HG02642 (cell line): ENCODE data around the gene BMP3.
A peak's percentile ranks its signal among the peaks of the same experiment; 100 is the strongest.
"Not testable (repeated sequence)": the region's sequence is repeated elsewhere in the genome, so short reads cannot be mapped to it uniquely, and the experiment has no call there.

Source experiments
- ATAC-seq: cut with Tn5 transposase; IDR thresholded peaks from one replicate; pipeline ENCODE4 v1.9.1; 2021; ENCODE audit warnings: mild to moderate bottlenecking; ENCODE audit not compliant: unreplicated experiment, poor library complexity

BMP3 gene, protein sequence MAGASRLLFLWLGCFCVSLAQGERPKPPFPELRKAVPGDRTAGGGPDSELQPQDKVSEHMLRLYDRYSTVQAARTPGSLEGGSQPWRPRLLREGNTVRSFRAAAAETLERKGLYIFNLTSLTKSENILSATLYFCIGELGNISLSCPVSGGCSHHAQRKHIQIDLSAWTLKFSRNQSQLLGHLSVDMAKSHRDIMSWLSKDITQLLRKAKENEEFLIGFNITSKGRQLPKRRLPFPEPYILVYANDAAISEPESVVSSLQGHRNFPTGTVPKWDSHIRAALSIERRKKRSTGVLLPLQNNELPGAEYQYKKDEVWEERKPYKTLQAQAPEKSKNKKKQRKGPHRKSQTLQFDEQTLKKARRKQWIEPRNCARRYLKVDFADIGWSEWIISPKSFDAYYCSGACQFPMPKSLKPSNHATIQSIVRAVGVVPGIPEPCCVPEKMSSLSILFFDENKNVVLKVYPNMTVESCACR

DNA sequence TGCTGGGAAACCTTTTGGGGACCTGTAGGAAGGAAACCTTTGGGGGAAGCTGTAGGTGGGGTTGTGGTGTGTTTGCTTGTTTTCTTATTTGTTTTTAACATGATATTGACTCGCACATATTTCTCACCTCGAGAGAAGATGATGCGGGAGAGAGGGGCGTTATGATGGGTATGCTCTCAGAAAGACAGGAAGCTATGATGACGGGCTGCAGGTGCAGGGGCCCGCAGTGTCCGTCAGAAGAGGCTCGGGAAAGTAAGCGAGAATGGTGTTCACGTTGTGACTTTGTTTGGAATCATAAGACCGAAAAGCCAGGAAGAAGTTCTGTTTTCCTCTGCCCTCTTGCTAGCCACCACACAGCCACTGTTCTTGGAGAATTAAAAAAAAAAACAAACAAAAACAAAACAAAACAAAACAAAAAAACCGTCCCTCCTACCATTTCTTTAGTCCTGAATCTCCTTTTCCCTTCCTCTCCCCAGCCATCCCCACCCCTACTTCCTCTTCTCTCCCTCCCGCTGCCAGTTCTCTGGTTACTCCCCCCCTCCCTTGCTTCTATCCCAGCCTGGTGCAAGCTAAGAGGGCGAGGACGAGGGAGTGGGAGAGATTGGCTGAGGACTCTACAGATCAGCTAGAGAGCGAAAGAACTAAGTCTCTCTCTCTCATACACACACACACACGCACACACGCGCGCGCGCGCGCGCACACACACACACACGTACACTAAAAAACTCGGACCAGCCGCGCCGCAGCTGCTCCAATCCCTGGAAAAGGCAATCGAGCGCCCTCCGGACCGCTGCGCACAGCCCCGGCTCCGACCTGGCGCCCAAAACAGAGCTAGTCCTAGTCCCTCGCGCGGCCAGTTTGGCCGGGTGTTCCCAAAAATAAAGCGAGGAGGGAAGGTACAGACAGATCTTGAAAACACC is at the start of gene BMP3:
Gene BMP3, plus strand, starts transcription at position 648 of the 920 bp plus-strand sequence. CDS start 577 bp downstream, outside the sequence.
- ATAC-seq = peak; percentile 31

DNA sequence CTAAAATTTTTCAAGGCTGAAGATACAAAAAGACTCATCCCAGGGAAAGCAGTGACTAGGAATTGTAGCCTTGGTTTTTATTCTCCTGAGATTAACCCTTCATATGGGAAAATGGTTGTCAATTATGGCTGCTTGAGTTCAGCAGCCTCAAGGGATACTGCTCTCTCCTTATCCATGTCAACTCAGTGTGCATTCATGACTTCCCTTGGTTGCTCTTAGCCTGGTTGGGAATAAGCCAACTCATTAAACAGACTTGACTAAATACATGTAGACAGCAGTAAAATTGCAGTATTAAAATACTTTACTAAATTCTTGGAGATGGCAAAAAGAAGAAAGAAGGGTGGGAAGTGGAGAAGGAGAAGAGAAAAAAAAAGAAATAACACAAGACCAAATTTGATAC is 44.5 kb upstream of the BMP3 start:
- ATAC-seq = no peak

DNA sequence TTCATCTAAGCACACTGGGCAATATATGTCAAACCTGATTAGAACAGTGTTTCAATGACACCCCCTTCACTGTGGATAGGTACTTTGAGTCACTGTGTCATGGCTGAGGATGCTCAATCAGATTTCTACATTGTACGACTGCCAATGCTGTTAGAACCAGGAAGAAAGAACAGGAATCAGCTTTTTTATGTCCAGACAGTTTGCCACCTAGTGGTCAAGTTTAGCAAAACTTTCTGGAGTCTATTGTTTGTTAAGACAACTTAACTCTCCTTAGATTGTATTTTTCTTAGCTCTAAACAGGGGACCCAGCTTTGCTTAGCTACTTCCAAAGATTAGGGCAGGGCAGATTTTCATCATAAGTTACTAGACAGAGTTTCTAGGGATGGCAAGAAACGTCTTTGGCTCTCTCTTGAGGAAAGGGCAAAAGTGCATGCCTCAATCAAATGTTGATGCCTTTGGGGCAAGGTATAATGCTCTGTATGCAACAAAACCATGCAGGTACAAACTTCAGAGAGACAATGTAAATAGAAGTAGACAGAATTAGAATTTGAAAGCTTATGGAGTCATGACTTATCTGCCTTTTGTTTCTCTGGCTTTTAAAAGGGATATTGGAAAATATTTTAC is 40.5 kb upstream of the BMP3 start:
- peak; percentile 69 for ATAC-seq

DNA sequence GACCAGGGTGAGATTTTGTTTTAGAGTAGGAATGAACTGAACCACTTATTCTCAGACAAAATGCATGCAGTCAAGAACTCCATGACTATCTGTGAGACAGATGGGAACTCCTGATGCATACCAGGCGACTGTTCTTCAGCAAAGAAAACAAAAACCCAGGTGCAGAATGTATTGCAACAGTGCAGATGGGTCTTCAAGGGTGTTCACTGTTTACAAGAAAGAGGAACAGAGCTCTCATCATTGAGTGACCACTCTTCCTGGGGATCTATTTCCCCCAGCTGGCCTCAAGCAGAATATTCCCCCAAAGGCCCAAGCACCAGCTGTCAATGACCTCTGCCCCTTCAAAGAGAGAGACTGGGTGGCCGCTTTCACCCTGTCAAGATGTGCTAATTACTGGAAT is 39.7 kb upstream of the BMP3 start:
- ATAC-seq = no peak

DNA sequence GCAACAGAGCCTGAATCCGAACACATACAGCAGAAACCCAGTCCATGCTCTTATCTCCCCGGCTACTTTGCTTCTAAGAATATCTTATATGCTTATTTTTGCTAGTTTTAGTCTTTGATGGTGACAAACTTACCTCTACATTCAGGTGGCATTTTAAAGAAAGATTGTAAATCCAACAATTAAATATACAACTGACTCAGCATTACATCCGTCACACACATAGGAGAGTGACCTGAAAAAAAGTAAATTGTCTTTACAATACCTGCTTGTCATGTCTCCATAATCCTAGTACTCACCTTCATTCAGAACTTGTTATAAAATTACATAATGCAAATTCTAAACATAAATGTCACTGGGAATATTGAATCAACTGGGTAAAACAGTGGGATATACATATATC is 30.6 kb upstream of the BMP3 start:
- no peak for ATAC-seq

DNA sequence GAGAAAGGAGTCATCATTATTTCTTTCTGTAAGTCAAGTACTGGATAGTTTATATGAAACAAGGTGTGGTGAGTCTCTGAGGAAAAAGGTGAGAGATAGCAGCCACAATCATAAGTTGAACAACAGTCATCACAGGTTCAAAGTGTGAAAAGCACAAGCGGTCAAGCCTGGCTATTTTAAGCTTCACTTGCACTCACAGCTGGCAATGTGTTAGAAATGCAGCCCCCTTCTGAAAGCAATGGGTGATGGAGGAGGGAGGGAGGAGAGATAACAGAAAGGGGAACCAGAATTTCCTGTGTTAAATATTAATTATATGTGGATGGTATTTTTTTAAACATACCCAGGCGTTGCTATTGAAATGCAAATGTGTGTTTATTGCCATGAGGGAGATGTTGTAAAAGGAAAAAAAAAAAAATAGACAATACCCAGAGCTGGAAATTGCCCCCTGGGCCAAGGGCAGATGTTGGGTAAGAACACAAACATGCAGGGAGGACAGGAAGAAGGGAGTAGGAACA is 26.9 kb upstream of the BMP3 start:
- ATAC-seq = peak; percentile 100

DNA sequence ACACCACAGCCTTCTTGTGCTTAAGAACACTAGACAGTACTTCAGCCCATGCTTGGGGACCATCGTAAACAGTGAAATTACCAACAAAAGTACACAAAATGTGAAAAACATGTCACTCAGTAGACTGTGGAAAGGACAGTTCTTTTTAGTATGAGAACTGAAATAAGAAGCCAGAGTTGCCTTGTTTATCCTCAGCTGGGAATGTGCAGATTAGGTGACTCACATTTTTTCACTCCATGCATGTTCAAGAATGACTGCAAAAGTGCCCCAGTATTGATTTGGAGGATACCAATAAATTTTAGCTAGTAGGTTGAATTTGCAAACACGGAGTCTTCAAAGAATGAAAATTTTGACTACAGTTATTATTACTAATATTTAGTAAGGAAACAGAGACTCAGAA is 23.1 kb upstream of the BMP3 start:
- ATAC-seq = no peak

DNA sequence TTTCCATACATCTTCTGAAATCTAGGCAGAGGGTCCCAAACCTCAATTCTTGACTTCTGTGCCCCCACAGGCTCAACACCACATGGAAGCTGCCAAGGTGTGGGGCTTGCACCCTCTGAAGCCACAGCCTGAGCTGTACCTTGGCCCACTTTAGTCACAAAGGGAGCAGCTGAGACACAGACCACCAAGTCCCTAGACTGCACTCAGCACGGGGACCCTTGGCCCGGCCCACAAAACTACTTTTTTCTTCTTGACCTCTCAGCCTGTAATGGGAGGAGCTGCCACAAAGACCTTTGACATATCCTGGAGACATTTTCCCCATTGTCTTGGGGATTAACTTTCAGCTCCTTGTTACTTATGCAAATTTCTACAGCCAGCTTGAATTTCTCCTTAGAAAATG is 13.9 kb upstream of the BMP3 start:
- ATAC-seq = not testable (repeated sequence)

DNA sequence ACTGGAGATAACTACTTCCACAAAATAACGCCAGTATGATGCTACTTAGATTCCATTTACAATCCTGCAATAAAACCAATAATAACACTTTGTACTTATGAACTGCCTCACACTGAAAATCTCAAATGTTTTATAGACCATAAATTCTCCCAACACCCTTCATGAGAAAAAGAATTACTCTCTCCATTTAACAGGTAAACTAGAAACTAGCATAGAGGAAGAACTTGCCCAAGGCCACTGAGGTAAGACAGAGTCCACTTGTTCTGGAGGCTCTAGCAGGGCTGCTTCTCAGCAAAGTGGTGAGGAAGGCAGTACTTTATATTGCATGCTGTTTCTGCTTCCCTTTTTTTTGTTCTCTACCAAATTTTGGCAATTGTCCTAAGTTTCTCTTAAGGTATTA is 11.5 kb upstream of the BMP3 start:
- no peak for ATAC-seq

DNA sequence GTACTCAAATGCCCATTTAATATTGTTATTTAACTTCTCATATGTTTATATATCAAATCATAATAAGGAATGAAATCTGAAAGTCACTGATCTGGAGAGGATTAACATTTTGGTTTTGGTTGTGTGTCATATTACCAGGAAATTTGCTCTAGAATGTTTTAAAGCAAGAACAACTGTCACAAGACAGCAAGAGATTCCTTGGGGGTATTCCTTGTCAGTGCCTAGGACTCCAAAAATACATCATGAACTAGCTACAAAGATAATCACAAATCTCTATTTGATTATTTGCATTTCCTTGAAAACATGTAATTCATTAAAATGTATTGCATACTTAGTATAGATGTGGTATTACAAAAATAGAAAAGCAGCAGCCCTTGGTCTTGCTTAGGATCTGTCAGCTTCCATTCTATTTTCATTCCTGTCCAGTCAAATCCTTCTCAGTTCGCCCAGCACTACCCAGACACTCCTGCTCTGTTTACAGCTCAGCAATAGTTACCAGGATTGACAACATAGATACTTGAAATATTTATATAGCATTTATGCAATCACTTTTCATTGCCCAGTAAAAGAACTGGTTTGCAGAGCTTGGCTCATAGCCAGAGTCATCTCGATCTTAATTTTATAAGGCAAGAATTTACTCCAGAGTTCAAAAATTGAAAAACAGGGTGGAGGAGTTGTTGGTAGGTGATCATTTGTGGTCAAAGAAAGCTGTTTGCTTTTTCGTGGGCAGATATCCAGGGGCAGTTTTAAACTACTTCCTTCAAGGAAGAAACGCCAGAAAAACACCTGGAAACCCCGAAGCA is 9.2 kb upstream of the BMP3 start:
- ATAC-seq = no peak

DNA sequence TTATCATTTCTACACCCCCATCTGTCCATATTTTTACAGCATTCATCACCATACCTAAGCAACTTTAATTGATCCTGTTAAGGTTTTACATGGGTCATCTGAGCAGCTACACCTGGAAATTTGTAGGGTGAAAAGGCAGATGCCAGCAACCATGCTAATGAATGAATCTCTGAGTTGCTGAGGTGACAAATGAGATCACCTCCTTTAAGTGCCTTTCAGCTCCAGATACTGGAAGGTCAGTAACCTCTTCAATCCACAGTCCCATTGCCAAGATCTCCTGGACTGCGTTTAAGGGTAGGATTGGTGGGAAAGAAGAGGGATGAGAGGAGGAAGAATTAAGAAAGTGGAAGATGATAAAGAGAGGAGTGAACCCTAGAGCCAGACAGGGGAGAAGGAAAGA is 8.5 kb upstream of the BMP3 start:
- ATAC-seq = no peak

DNA sequence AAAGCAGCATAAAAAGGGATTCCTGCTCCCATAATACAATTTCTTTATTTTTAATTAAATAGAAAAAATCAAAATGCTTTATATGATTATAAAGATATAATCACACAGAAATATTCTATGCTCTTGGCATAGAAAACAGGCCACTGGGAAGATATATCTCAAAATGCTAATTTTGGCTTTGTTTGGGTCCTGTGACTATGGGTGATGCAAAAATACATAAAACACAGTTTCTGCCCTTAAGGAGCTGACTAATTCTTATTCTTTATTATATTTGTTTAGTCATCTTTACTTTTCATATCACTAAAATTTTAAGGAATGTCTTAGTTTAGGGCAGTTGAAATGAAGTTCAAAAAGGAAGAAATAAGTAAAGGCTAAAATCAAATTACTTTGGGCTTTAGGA is 7.0 kb upstream of the BMP3 start:
- ATAC-seq = no peak

DNA sequence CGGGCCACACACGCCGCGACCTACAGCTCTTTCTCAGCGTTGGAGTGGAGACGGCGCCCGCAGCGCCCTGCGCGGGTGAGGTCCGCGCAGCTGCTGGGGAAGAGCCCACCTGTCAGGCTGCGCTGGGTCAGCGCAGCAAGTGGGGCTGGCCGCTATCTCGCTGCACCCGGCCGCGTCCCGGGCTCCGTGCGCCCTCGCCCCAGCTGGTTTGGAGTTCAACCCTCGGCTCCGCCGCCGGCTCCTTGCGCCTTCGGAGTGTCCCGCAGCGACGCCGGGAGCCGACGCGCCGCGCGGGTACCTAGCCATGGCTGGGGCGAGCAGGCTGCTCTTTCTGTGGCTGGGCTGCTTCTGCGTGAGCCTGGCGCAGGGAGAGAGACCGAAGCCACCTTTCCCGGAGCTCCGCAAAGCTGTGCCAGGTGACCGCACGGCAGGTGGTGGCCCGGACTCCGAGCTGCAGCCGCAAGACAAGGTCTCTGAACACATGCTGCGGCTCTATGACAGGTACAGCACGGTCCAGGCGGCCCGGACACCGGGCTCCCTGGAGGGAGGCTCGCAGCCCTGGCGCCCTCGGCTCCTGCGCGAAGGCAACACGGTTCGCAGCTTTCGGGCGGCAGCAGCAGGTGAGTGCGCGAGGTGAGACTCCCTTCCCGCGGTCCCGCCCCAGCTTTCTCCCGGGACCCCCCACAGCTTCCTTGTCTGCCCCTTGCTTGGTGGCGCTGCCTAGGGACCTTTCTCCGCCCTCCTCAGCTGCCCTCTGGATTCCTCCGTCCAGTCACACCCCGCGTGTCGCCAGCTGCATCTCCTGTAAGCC is 678 bp downstream of the BMP3 start:
- peak; percentile 44 for ATAC-seq

DNA sequence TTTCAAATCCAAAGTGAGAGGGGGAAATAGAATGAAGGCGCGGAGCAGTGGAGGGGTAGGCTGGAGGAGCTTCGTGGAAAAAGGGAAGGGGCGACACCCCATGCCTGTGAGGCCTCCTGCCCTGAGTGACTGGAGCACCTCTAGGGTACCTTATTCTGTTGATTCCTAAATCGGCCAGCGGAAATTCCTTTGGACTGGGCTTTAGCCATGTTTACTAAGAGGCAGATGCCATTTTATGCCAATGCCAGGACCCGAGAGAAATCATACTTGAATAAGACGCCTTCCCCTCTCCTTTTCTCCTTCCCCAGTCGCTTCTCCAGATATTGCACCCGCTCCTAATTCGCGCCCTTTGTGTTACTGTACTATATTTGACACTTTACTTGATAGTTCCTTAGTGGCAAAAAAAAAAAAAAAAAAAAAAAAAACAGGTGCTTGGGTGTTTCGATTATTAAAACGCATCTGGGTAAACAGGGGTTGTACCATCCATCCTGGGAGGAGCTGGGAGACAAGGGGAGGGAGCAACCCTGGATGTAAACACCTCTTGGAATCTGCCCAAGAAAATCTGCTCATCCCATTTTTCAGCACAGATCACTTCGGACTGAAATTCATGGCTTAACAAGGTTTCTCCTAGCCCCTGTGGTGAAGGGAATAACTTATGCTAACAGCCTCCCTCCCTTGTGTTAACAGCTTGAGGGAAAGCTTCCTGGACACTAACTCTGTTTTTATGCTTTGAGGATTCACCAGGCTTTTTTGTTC is 1.5 kb downstream of the BMP3 start:
- no peak for ATAC-seq

DNA sequence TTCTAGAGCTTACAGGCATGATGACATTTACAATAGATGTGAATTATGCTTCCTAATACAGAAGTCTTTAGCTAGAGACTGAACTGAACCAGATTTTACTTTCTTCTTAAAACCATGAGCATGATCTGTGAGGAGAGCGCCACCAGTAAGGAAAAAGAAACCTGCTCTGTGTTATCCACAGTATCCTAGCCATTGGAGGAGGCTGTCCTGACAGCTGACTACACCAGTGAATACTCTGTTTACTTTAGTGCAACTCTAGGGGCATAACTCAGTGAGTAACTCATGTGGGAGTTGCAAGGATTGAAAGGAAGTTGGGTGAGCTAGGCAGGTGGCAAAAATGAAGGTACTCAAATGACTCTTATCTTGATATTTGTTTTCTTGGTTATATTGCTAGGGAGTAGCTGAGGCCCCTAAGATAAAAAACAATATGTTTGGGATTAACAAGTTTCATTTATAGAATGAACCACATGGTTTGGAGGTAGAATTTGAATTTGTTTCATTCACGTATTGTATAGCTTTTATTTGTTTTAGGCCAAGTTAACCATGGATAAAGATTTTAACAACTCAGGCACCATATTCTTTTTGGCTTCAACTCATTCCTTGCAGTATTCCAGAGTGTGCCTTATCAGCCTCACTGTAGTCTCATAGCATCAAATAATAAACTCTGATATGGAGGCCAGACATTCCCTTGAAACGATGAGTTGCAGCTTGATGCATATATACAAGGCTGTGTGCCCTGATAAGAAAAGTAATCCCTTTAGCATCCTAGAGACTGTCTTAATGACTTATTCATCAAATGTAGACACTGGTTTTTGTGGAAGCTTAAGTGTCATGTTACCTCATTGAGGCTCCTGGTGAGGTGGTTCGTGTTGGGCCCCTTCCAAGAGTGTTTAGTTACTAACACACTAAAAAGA is 2.5 kb downstream of the BMP3 start:
- ATAC-seq = no peak

DNA sequence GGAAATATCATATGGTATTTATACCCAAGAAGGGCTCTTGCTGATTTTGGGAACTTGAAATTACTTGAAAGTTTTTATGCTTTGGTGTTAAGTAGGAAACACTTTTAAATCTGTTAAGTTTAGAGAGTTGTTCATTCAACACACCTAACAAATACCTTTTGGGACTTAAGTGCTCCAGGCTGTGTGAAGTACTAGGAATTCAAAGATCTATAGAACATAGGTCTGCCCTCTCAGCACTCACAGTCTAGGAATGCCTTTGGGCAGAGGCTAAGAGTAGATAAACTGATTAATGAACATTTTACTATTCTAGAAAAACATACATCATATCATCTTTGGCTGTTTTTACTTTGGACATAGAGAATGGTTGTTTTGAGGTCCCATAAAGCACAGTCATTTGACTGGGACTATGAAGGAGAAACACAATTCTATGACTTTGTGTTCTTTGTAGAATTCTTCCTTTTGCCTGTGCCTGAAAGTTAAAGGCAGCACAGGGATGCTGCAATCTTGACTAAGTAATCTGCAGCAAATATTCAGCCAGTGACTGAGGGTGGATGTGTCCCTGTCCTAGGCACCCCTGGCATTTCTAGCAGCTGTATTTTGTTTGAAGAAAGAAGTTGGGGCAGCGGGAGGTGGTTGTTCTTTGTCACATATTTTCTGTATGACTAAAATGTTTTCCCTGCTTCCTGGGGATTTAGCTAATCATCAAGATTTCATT is 8.3 kb downstream of the BMP3 start:
- ATAC-seq = no peak
